Measurements from ENCODE around the gene ANO3. TPM values are rescaled to one million over a fixed set of nuclear protein-coding genes. Genes with fewer than 3 reads are reported as not detected.

Gene ANO3
- total RNA-seq, 4 donors from 2014 or later: 1.6 to 1.8 TPM; not detected in 2

GRCh38 chr11:26675233-26675928, 343.5 kb downstream of the ANO3 start:
- Histone ChIP-seq H3K4me3 (no peak overlapping the region), H3K9me3 (no peaks in the 10 kb centered on the region), H3K4me1 (no peaks in the 10 kb centered on the region), H3K27ac (no peak overlapping the region), H3K36me3 (no peaks in the 10 kb centered on the region), H3K27me3 (no peaks in the 10 kb centered on the region)
- intact Hi-C loops (cut with DNase I; ENCODE audit: low total_unique reads): no loop called here
- TF ChIP-seq CTCF (IDR thresholded peaks at IDR 0.05) (no peak), POLR2A (IDR thresholded peaks at IDR 0.05) (no peak)
- no peak for DNase-seq

DNA sequence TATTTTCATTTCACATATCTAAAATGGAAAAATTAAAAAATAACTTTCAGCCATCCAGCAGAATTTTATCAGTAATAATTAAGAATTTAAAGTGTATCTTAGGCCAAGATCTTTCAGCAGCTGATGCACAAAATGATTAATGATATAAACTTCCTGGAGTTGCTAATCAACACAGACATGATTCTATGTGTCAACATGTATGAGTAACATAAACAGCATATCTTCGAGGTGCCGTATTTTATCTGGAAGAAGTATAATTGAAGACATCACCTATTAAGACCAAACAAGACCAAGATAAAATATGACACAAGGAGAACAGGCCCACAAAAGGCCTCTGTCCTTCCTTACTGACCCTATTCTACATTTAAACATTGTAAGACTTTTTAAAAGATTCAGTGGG, 344.7 kb downstream of the ANO3 start:
- intact Hi-C loops (cut with DNase I; ENCODE audit: low total_unique reads): no loop called here
- no peak overlapping the region for H3K4me3 ChIP-seq
- no peak overlapping the region for H3K27ac ChIP-seq
- no peaks in the 10 kb centered on the region for H3K36me3 ChIP-seq
- no peaks in the 10 kb centered on the region for H3K9me3 ChIP-seq
- TF ChIP-seq CTCF (IDR thresholded peaks at IDR 0.05) (no peak), POLR2A (IDR thresholded peaks at IDR 0.05) (no peak)
- H3K4me1 ChIP-seq: no peaks in the 10 kb centered on the region
- no peak for DNase-seq
- H3K27me3 ChIP-seq: no peaks in the 10 kb centered on the region

GRCh38 chr11:26677566-26677965, 345.6 kb downstream of the ANO3 start:
- no peak overlapping the region for H3K4me3 ChIP-seq
- H3K36me3 ChIP-seq: no peaks in the 10 kb centered on the region
- TF ChIP-seq POLR2A (IDR thresholded peaks at IDR 0.05) (no peak), CTCF (IDR thresholded peaks at IDR 0.05) (no peak)
- no peaks in the 10 kb centered on the region for H3K4me1 ChIP-seq
- intact Hi-C loops (cut with DNase I; ENCODE audit: low total_unique reads): no loop called here
- no peak for DNase-seq
- H3K27ac ChIP-seq: no peak overlapping the region
- H3K27me3 ChIP-seq: no peaks in the 10 kb centered on the region
- no peaks in the 10 kb centered on the region for H3K9me3 ChIP-seq

GRCh38 chr11:26687351-26687750, 355.4 kb downstream of the ANO3 start:
- H3K4me3 ChIP-seq: no peak overlapping the region
- H3K9me3 ChIP-seq: no peaks in the 10 kb centered on the region
- H3K4me1 ChIP-seq: no peaks in the 10 kb centered on the region
- DNase-seq: no peak
- no peak for TF ChIP-seq CTCF (IDR thresholded peaks at IDR 0.05)
- no peak for TF ChIP-seq POLR2A (IDR thresholded peaks at IDR 0.05)
- no peaks in the 10 kb centered on the region for H3K27me3 ChIP-seq
- no peaks in the 10 kb centered on the region for H3K36me3 ChIP-seq
- H3K27ac ChIP-seq: no peak overlapping the region
- intact Hi-C loops (cut with DNase I; ENCODE audit: low total_unique reads): no loop called here

- H3K27me3 ChIP-seq: no peaks in the 10 kb centered on the region
- intact Hi-C loops (cut with DNase I; ENCODE audit: low total_unique reads): no loop called here
- TF ChIP-seq POLR2A (IDR thresholded peaks at IDR 0.05): no peak
- no peak for TF ChIP-seq CTCF (IDR thresholded peaks at IDR 0.05)
- H3K4me1 ChIP-seq: no peaks in the 10 kb centered on the region
- no peak for DNase-seq
- H3K4me3 ChIP-seq: no peak overlapping the region
- H3K27ac ChIP-seq: no peak overlapping the region
- no peaks in the 10 kb centered on the region for H3K36me3 ChIP-seq
- no peaks in the 10 kb centered on the region for H3K9me3 ChIP-seq
Measured at GRCh38 chr11:26688701-26689100, 356.8 kb downstream of the ANO3 start.

All from uterus (tissue), 4 donors.